Posterior cingulate gyrus (tissue), 11 donors: ENCODE results near the gene ELOVL4.

ENCODE experiments used
- DNase-seq, 10 donors: peaks; one replicate each; pipeline versions ENCODE4 v3.0.0 to v3.0.0-alpha.2; 2020 to 2021; ENCODE audit warnings: mixed read lengths in 3 of 10
- intact Hi-C: fragments of 100-400 bp; cut with DNase I; formaldehyde crosslinking; loops from one replicate; pipeline ENCODE4 v1.15.1; 2023

The ELOVL4 gene

GRCh38 chr6:79923270-79923669 lies 24.1 kb downstream of the ELOVL4 start:
- intact Hi-C loops: no loop called here
- no peak for DNase-seq

GRCh38 chr6:79922018-79922417 lies 25.3 kb downstream of the ELOVL4 start:
- DNase-seq: no peak

GRCh38 chr6:79913369-79913768 lies 34.0 kb downstream of the ELOVL4 start:
- DNase-seq: no peak
- intact Hi-C loops: no loop called here

More at GRCh38 chr6:79922018-79922417, 25.3 kb downstream of the ELOVL4 start:
- intact Hi-C loops: no loop called here

DNA sequence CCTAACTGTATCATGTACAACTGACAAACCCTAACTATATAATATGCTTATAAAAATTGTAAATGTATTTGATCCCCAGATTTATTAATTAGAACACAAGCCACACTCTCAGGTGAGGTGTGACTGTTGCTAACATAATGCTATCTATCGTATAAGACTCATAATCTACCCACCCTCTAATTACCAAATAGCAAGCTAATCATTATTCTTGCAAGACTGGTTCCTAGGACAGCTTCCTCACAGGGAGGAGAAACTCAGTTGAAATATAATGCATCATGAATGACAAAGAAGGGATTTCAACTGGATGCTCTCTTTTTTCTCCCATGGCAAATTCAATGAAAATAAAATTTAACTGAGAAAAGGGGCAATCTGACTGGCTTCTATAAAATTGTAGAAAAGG lies 35.4 kb downstream of the ELOVL4 start:
- intact Hi-C loops: no loop called here
- DNase-seq: no peak

GRCh38 chr6:79909517-79909916 lies 37.8 kb downstream of the ELOVL4 start:
- intact Hi-C loops: no loop called here
- no peak for DNase-seq

- no peak for DNase-seq
- intact Hi-C loops: no loop called here
These were observed 45.3 kb downstream of the ELOVL4 start for GRCh38 chr6:79902046-79902445.

GRCh38 chr6:79898076-79898475 lies 49.3 kb downstream of the ELOVL4 start:
- DNase-seq: no peak
- intact Hi-C loops: no loop called here

GRCh38 chr6:79896075-79896449 lies 51.3 kb downstream of the ELOVL4 start:
- intact Hi-C loops: no loop called here
- no peak for DNase-seq

- DNase-seq: no peak
- intact Hi-C loops: no loop called here
These were observed 51.8 kb downstream of the ELOVL4 start for GRCh38 chr6:79895382-79896074.

GRCh38 chr6:79894939-79895338 lies 52.4 kb downstream of the ELOVL4 start:
- DNase-seq: no peak
- intact Hi-C loops: no loop called here

DNA sequence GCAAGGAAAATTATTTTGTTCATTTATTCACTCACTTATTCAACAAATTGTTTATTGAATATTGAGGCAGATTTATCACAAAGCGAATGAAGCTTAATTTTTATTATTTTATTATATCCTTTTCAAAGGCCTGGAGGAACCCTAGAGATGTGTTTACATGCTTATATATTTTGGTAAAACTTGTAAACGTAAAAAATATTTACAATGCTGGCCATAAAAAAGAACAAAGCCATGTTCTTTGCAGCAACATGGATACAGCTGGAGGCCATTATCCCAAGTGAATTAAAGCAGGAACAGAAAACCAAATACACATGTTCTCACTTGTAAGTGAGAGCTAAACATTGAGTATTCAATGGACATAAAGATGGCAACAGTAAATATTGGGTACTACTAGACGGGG lies 58.8 kb downstream of the ELOVL4 start:
- DNase-seq: no peak
- intact Hi-C loops: no loop called here

- intact Hi-C loops: no loop called here
- DNase-seq: peak in 4 of 10 donors; percentile 12 to 71 (median 22)
These were observed 69.1 kb downstream of the ELOVL4 start for GRCh38 chr6:79878142-79878748.

DNA sequence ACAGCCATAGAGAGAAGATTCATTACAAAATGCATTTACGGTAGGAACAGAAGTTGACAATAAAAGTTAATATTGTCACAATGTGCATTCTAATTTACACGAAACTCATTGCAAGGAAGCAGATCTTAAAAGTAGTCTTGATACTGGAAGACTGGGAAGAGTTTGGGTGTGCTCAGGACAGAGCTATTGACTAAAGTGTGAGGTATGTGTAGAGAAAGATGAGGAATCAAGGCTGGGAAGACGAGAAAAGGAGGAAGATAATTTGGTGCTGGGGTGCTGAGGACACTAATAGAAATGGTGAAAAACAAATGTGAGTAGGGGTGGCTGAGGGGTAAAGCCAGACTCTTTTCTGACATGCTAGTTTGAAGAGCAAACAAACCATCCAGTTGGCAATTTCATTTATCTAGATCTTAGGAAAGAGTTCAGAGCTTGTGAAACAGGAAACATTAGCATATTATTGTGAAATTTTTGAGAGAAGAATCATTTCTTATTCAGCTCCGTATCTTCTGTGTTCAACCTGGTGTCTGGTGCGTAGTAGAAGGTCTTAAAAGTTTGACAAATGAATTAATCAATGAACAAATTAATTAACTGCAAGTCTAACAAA lies 72.7 kb downstream of the ELOVL4 start:
- intact Hi-C loops: no loop called here
- no peak for DNase-seq

- DNase-seq: no peak
- intact Hi-C loops: no loop called here
These were observed 74.4 kb downstream of the ELOVL4 start for GRCh38 chr6:79872986-79873385.

DNA sequence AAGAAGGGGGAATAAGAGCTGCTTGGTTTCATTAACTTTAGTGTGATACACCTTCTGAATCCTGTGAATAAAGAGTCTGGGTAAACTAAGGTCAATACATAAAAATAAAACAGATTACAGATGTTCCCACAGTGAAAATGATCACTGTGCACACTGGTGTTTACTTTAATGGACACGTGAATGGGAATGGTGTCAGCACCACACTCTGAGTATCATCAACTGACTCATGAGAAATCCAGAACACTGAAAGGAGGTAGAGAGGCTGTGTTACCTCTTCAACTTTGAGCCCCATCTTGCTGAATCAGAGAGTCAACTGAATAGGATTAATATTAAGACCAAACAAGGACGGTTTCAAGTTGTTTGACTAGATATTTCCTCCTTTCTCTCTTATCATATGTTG lies 75.0 kb downstream of the ELOVL4 start:
- DNase-seq: no peak
- intact Hi-C loops: no loop called here

GRCh38 chr6:79869600-79870084 lies 77.7 kb downstream of the ELOVL4 start:
- intact Hi-C loops: loop anchor here (5.0 kb wide), 1 partner anchor 223 kb away; no protein-coding TSS in a partner anchor
- DNase-seq: peak; percentile 68 to 97 (median 77)

DNA sequence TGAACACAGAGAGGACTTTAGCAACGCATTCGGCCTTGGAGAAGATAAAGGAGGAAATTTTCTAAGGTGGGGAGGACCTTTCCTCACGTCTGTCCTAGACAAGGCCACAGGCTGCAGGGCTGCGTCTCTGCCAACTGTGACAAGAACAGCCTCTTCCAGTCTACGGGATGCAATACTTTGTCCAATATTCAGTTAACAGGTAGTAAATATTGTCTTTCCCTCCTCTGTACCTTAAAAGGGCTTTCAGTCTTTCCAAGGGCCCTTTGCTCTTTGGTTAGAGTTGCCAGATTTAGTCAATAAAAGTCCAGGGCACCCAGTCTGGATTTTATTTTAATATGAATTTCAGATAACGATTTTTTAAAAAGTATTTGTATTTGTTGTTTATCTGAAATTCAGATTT lies 78.2 kb downstream of the ELOVL4 start:
- DNase-seq: no peak
- intact Hi-C loops: loop anchor here (5.0 kb wide), 1 partner anchor 223 kb away; no protein-coding TSS in a partner anchor

GRCh38 chr6:79868098-79868722 lies 79.1 kb downstream of the ELOVL4 start:
- intact Hi-C loops: loop anchor here (5.0 kb wide), 1 partner anchor 224 kb away; no protein-coding TSS in a partner anchor
- peak in 1 of 10 donors; percentile 15 for DNase-seq
